ENCODE results near the gene TRIO.

TRIO gene

DNA sequence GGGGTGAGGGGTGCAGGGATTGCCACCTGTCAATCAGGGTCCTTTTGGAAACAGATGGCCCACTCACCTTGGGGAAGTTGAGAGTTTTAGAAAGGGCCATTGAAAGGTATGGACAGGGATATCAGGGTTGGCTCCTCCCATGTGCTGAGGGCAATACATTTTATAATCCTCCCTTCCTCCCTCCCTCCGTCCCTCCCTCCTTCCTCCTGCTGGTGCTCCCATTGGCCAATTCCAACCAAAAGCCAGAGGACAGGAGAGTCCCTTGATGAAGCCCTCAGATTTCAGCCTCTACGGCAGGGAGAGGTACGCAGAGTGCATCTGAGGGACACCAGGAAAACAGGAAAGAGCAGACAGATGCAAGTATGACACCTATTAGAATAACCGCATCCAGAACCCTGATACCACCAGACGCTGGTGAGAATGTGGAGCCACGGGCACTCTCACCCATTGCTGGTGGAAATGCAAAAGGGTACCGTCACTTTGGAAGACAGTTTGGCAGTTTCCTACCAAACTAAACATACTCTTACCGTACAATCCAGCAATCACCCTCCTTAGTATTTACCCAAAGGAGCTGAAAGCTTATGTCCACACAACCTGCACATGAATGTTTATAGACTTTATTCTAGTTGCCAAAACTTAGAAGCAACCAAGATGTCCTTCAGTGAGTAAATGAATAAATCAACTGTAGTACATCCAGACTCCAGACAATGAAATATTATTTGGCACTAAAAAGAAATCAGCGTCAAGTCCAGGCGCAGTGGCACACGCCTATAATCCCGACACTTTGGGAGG lies 380.3 kb downstream of the TRIO start:
- no peaks in the 10 kb centered on the region for H3K79me2 ChIP-seq (ENCODE audit: insufficient read depth, low read length)
- H2AFZ ChIP-seq (ENCODE audit: low read depth, low read length, severe bottlenecking), result no peak overlapping the region
- TF ChIP-seq, protein P1, sequence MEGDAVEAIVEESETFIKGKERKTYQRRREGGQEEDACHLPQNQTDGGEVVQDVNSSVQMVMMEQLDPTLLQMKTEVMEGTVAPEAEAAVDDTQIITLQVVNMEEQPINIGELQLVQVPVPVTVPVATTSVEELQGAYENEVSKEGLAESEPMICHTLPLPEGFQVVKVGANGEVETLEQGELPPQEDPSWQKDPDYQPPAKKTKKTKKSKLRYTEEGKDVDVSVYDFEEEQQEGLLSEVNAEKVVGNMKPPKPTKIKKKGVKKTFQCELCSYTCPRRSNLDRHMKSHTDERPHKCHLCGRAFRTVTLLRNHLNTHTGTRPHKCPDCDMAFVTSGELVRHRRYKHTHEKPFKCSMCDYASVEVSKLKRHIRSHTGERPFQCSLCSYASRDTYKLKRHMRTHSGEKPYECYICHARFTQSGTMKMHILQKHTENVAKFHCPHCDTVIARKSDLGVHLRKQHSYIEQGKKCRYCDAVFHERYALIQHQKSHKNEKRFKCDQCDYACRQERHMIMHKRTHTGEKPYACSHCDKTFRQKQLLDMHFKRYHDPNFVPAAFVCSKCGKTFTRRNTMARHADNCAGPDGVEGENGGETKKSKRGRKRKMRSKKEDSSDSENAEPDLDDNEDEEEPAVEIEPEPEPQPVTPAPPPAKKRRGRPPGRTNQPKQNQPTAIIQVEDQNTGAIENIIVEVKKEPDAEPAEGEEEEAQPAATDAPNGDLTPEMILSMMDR (IDR thresholded peaks at IDR 0.05; ENCODE audit: insufficient read depth, low read length, poor library complexity, severe bottlenecking), result no peak
- TF ChIP-seq EZH2phosphoT487 (conservative IDR thresholded peaks at IDR 0.05; ENCODE audit: low read length), result no peak
- H3K27ac ChIP-seq (ENCODE audit: low read depth, low read length), result no peak overlapping the region
- no peak overlapping the region for H3K4me3 ChIP-seq (ENCODE audit: insufficient read depth, low read length, poor library complexity, severe bottlenecking)
- no peaks in the 10 kb centered on the region for H3K9me2 ChIP-seq (replicated peaks; ENCODE audit: insufficient read depth, low read length)
- H3K4me2 ChIP-seq (ENCODE audit: low read depth, low read length, poor library complexity, severe bottlenecking), result no peak overlapping the region
- H3F3A ChIP-seq (ENCODE audit: insufficient read depth), result no peaks in the 10 kb centered on the region
- H3K36me3 ChIP-seq (ENCODE audit: low read length), result no peaks in the 10 kb centered on the region
- H3K9ac ChIP-seq (ENCODE audit: low read length), result no peak overlapping the region
- H3K27me3 ChIP-seq (ENCODE audit: low read length), result no peaks in the 10 kb centered on the region
- H3K9me3 ChIP-seq (ENCODE audit: insufficient read depth, low read length), result no peaks in the 10 kb centered on the region
- no peaks in the 10 kb centered on the region for H4K20me1 ChIP-seq (ENCODE audit: low read depth, low read length)

DNA sequence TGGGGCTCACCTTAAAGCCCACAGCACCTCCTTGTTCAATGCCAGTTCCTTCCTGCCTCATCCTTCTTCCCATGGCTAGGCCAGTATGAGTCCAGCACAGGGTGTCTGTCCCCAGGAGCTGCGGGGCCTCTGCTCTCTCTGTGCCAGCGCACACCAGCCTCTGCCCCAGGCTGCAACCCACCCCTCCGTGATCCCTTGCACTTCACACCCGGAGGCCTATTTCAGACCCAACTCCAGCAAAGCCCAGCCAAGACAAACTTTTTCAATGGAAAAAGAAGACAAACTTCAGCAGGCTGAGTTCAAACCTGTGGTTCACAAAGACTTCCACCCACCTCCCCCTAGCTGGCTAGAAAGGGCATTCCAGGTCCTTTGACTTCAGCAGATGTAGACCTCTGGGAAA lies 382.3 kb downstream of the TRIO start:
- Histone ChIP-seq H3F3A (ENCODE audit: insufficient read depth) (no peaks in the 10 kb centered on the region), H3K36me3 (ENCODE audit: low read length) (no peaks in the 10 kb centered on the region), H3K27me3 (ENCODE audit: low read length) (no peaks in the 10 kb centered on the region), H3K4me3 (ENCODE audit: insufficient read depth, low read length, poor library complexity, severe bottlenecking) (no peak overlapping the region), H2AFZ (ENCODE audit: low read depth, low read length, severe bottlenecking) (no peak overlapping the region), H4K20me1 (ENCODE audit: low read depth, low read length) (no peaks in the 10 kb centered on the region), H3K27ac (ENCODE audit: low read depth, low read length) (no peak overlapping the region), H3K9me2 (replicated peaks; ENCODE audit: insufficient read depth, low read length) (no peaks in the 10 kb centered on the region), H3K9me3 (ENCODE audit: insufficient read depth, low read length) (no peaks in the 10 kb centered on the region), H3K9ac (ENCODE audit: low read length) (no peak overlapping the region), H3K79me2 (ENCODE audit: insufficient read depth, low read length) (no peaks in the 10 kb centered on the region), H3K4me2 (ENCODE audit: low read depth, low read length, poor library complexity, severe bottlenecking) (no peak overlapping the region)
- no peak for TF ChIP-seq EZH2phosphoT487 (conservative IDR thresholded peaks at IDR 0.05; ENCODE audit: low read length)
- TF ChIP-seq, protein P1 (IDR thresholded peaks at IDR 0.05; ENCODE audit: insufficient read depth, low read length, poor library complexity, severe bottlenecking), result no peak

DNA sequence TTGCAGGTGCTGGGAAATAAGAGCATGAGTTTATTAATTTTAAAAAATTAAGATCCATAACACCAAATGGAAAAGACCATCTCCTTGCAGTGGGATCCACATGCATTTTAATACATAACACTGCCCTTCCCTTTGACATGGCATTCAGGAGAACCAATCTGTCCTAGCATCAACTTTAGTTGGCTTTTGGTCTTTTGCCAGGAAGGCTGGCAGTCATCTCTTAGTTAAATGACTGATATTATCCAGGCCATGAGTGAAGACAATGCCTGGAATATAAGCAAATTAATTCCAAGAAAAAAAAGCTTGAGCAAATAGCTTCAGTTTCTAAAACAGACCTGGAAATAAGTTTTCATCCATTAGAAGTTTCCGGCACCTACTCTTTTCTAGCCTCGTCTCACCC lies 383.4 kb downstream of the TRIO start:
- TF ChIP-seq EZH2phosphoT487 (conservative IDR thresholded peaks at IDR 0.05; ENCODE audit: low read length), result no peak
- TF ChIP-seq, protein P1 (IDR thresholded peaks at IDR 0.05; ENCODE audit: insufficient read depth, low read length, poor library complexity, severe bottlenecking), result no peak
- H3K4me3 ChIP-seq (ENCODE audit: insufficient read depth, low read length, poor library complexity, severe bottlenecking), result no peak overlapping the region
- H3K4me2 ChIP-seq (ENCODE audit: low read depth, low read length, poor library complexity, severe bottlenecking), result no peak overlapping the region
- H3K9me2 ChIP-seq (replicated peaks; ENCODE audit: insufficient read depth, low read length), result no peaks in the 10 kb centered on the region
- H3F3A ChIP-seq (ENCODE audit: insufficient read depth), result no peaks in the 10 kb centered on the region
- H3K9me3 ChIP-seq (ENCODE audit: insufficient read depth, low read length), result no peaks in the 10 kb centered on the region
- no peak overlapping the region for H3K9ac ChIP-seq (ENCODE audit: low read length)
- H3K27ac ChIP-seq (ENCODE audit: low read depth, low read length), result no peak overlapping the region
- H3K79me2 ChIP-seq (ENCODE audit: insufficient read depth, low read length), result no peaks in the 10 kb centered on the region
- no peaks in the 10 kb centered on the region for H3K27me3 ChIP-seq (ENCODE audit: low read length)
- no peaks in the 10 kb centered on the region for H3K36me3 ChIP-seq (ENCODE audit: low read length)
- H4K20me1 ChIP-seq (ENCODE audit: low read depth, low read length), result no peaks in the 10 kb centered on the region
- H2AFZ ChIP-seq (ENCODE audit: low read depth, low read length, severe bottlenecking), result no peak overlapping the region
